Measurements from ENCODE around the gene ENG. TPM values are rescaled to one million over a fixed set of nuclear protein-coding genes. Genes with fewer than 3 reads are reported as not detected.

Gene ENG
- total RNA-seq, 1 experiment from 2014 or later: 25.1 TPM

DNA sequence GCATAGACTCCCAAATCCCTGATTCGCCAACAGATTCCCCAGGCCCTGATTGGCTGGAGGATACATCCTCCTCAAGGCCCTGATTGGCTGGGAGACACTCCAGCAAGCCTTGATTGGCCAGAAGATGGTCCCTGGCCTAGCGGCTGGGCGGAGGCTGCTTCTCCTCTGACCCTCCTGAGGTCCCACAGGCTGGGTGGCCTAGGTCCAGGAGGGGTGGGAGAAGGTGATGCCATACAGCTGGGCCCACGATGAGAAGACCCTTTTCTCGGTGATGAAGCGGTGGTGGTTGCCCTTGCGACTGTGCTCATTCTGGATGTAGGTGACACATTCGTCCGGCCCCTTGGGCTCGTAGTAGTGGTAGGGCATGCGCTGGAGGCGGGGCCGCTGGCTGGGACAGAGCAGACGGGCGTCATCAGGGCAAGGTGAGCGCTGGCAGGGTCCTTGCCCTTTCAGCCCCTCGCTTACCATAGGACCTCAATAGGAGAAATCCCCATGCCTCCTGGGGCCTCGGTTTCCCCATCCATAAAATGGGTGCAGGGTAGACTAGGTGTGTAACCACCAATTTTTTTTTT lies 32.0 kb upstream of the ENG start:
- intact Hi-C loops (cut with micrococcal nuclease; ENCODE audit: unreplicated experiment): no loop called here
- Histone ChIP-seq H3K36me3 (ENCODE audit: control insufficient read depth, insufficient read depth, low read length) (no peaks in the 10 kb centered on the region), H3K9me3 (ENCODE audit: control insufficient read depth, insufficient read depth, low read depth, low read length) (no peaks in the 10 kb centered on the region), H3K27me3 (ENCODE audit: control insufficient read depth, insufficient read depth, low read length) (no peaks in the 10 kb centered on the region), H3K4me3 (ENCODE audit: low read depth in 2 of 2, low read length in 2 of 2) (no peak overlapping the region), H3K27ac (ENCODE audit: low read length) (peak overlapping the region; percentile 3; the same call in 1 of the 2 replicates), H3K4me1 (ENCODE audit: control insufficient read depth, insufficient read depth, low read length) (peaks cover 26% of the 10 kb centered on the region)
- in situ Hi-C loops (cut with HindIII; ENCODE audit: low pct_unique_long_range_greater_than_20kb, low sequenced_read_pairs): no loop called here
- 0 out of 2 replicates have a peak, but pooled peaks have one; percentile 23 for ATAC-seq
- no peak for TF ChIP-seq SIN3A (IDR thresholded peaks at IDR 0.05; ENCODE audit: borderline replicate concordance, insufficient read depth, low read depth, low read length)
- TF ChIP-seq TCF7L2 (IDR thresholded peaks at IDR 0.05; ENCODE audit: low read depth, low read length): no peak
- no peak for TF ChIP-seq POLR2AphosphoS5 (IDR thresholded peaks at IDR 0.05; ENCODE audit: low read depth, low read length)
- TF ChIP-seq, protein P1, sequence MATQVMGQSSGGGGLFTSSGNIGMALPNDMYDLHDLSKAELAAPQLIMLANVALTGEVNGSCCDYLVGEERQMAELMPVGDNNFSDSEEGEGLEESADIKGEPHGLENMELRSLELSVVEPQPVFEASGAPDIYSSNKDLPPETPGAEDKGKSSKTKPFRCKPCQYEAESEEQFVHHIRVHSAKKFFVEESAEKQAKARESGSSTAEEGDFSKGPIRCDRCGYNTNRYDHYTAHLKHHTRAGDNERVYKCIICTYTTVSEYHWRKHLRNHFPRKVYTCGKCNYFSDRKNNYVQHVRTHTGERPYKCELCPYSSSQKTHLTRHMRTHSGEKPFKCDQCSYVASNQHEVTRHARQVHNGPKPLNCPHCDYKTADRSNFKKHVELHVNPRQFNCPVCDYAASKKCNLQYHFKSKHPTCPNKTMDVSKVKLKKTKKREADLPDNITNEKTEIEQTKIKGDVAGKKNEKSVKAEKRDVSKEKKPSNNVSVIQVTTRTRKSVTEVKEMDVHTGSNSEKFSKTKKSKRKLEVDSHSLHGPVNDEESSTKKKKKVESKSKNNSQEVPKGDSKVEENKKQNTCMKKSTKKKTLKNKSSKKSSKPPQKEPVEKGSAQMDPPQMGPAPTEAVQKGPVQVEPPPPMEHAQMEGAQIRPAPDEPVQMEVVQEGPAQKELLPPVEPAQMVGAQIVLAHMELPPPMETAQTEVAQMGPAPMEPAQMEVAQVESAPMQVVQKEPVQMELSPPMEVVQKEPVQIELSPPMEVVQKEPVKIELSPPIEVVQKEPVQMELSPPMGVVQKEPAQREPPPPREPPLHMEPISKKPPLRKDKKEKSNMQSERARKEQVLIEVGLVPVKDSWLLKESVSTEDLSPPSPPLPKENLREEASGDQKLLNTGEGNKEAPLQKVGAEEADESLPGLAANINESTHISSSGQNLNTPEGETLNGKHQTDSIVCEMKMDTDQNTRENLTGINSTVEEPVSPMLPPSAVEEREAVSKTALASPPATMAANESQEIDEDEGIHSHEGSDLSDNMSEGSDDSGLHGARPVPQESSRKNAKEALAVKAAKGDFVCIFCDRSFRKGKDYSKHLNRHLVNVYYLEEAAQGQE (IDR thresholded peaks at IDR 0.05; ENCODE audit: insufficient read depth in 1 of 2, low read depth in 2 of 2, low read length in 1 of 2): no peak
- TF ChIP-seq, protein P2, sequence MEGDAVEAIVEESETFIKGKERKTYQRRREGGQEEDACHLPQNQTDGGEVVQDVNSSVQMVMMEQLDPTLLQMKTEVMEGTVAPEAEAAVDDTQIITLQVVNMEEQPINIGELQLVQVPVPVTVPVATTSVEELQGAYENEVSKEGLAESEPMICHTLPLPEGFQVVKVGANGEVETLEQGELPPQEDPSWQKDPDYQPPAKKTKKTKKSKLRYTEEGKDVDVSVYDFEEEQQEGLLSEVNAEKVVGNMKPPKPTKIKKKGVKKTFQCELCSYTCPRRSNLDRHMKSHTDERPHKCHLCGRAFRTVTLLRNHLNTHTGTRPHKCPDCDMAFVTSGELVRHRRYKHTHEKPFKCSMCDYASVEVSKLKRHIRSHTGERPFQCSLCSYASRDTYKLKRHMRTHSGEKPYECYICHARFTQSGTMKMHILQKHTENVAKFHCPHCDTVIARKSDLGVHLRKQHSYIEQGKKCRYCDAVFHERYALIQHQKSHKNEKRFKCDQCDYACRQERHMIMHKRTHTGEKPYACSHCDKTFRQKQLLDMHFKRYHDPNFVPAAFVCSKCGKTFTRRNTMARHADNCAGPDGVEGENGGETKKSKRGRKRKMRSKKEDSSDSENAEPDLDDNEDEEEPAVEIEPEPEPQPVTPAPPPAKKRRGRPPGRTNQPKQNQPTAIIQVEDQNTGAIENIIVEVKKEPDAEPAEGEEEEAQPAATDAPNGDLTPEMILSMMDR (IDR thresholded peaks at IDR 0.05): no peak
- POLR2A ChIA-PET: no interaction called here
- no peak for DNase-seq (ENCODE audit: low read depth, low spot score)
- CTCF ChIA-PET: no interaction called here
- no TSS peak for BruUV-seq (replicated peaks)

DNA sequence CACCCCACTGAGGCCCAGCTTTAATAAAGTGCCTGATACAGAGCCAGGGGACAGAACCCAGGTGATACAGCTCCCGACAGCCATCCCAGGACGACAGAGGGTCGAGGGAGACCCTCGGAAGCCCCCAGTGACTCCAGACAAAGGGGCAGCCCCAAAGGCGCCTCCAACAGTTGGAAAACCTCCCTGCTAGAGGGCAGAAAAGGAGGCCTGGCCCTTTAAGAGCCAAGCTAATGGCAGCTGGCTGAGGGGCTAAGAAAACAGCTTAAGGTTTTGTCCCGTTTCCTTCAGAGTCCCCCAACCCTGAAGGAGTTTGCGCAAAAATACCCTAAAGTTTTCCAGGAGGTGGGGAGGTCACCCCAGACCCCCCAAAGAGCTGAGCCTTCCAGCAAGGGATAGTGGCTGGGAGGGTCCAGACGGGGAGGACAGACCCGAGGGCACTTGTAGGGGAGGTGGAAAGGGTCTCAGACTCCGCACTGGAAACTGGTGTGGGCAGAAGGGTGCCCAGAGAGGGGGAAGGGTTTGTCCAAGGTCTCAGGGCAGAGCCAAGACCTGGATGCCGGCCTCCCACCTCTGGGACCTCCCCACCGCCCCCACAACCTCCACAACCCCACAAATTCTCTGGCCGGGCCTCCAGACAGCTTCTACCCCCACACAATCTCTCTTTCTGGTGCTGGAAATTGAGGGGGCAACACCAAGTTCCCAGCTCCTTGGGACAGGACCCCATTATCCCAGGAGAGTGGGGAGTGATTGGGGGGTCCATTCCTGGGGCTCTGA lies 31.2 kb upstream of the ENG start:
- no peaks in the 10 kb centered on the region for H3K27me3 ChIP-seq (ENCODE audit: control insufficient read depth, insufficient read depth, low read length)
- TF ChIP-seq SIN3A (IDR thresholded peaks at IDR 0.05; ENCODE audit: borderline replicate concordance, insufficient read depth, low read depth, low read length) (no peak), TCF7L2 (IDR thresholded peaks at IDR 0.05; ENCODE audit: low read depth, low read length) (no peak), POLR2AphosphoS5 (IDR thresholded peaks at IDR 0.05; ENCODE audit: low read depth, low read length) (no peak)
- TF ChIP-seq, protein P1 (IDR thresholded peaks at IDR 0.05; ENCODE audit: insufficient read depth in 1 of 2, low read depth in 2 of 2, low read length in 1 of 2): no peak
- TF ChIP-seq, protein P2 (IDR thresholded peaks at IDR 0.05): no peak
- no peak overlapping the region for H3K4me3 ChIP-seq (ENCODE audit: low read depth in 2 of 2, low read length in 2 of 2)
- H3K9me3 ChIP-seq (ENCODE audit: control insufficient read depth, insufficient read depth, low read depth, low read length): no peaks in the 10 kb centered on the region
- in situ Hi-C loops (cut with HindIII; ENCODE audit: low pct_unique_long_range_greater_than_20kb, low sequenced_read_pairs): no loop called here
- POLR2A ChIA-PET: no interaction called here
- peak overlapping the region; percentile 74 for H3K27ac ChIP-seq (ENCODE audit: low read length)
- H3K36me3 ChIP-seq (ENCODE audit: control insufficient read depth, insufficient read depth, low read length): no peaks in the 10 kb centered on the region
- peaks cover 26% of the 10 kb centered on the region for H3K4me1 ChIP-seq (ENCODE audit: control insufficient read depth, insufficient read depth, low read length)
- no peak for DNase-seq (ENCODE audit: low read depth, low spot score)
- intact Hi-C loops (cut with micrococcal nuclease; ENCODE audit: unreplicated experiment): no loop called here
- ATAC-seq: peak; percentile 27; the same call in 1 of the 2 replicates
- CTCF ChIA-PET: interaction anchor here (1.4 kb wide), 1 partner anchor 16 kb away, joined by 8 read pairs; no protein-coding TSS in a partner anchor
- BruUV-seq (replicated peaks): TSS peak; percentile 56
